CD4-positive, alpha-beta T cell treated with Interleukin-6 for 4 hours (primary cell): ENCODE results near the gene FNDC11.

ENCODE experiments used
- DNase-seq: peaks from one replicate; pipeline ENCODE4 v3.0.0-alpha.2; 2020; ENCODE audit warnings: mixed read lengths

Gene FNDC11

DNA sequence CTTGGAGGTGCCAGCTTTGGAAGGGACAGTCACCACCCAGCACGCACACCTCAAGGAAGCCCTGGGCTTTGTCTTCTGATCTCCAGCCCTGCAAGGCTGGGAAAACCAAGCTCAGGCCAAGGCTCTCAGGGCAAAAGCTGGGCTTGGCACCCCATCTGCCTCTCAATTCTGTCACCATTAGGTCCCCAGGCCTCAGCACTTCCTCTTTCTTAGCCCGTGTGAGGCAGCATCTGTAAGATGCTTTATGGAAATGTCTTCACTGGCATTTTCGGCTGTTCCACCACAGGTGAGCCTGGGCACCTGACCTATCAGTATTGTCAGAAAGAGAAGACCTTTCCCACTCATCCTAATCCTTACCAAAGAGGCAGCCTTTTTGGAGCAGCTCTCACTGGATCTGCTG is 48.4 kb downstream of the FNDC11 start:
- no peak for DNase-seq
